Uterus (tissue), 2 donors: ENCODE measurements around the gene HECTD3.
"Not testable (repeated sequence)": the region's sequence is repeated elsewhere in the genome, so short reads cannot be mapped to it uniquely, and the experiment has no call there.

Experiments
- POLR2A ChIP-seq, 2 donors: fragments of 450-650 bp; IDR thresholded peaks; one replicate each; pipeline ENCODE4 v1.6.1; 2016; ENCODE audit warnings: antibody characterized with exemption in 2 of 2, mild to moderate bottlenecking in 1 of 2, moderate library complexity in 1 of 2
- TF ChIP-seq, protein P1 (sequence below), 4 experiments: fragments of 200-600 bp in 2 of 4; fragments of 450-650 bp in 2 of 4; sonication (generic) in 2 of 4; IDR thresholded peaks; one replicate each; pipeline ENCODE4 v1.5.1; 2016 to 2019; ENCODE audit warnings: antibody characterized with exemption in 4 of 4, mild to moderate bottlenecking in 2 of 4, moderate library complexity in 1 of 4

DNA sequence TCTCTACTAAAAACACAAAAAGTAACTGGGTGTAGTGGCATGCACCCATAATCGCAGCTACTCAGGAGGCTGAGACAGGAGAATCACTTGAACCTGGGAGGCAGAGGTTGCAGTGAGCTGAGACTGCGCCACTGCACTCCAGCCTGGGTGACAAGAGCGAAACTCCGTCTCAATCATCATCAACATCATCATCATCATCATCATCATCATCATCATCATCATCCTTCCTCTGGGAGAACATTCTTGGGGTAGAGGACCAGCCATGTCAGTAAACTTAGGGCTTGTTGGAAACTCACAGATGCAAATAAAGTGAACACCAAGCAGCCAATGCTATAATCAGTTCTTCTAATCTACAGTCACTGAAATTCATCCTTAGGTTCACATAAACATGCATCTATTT is 49.1 kb downstream of the HECTD3 start:
- TF ChIP-seq, protein P1, sequence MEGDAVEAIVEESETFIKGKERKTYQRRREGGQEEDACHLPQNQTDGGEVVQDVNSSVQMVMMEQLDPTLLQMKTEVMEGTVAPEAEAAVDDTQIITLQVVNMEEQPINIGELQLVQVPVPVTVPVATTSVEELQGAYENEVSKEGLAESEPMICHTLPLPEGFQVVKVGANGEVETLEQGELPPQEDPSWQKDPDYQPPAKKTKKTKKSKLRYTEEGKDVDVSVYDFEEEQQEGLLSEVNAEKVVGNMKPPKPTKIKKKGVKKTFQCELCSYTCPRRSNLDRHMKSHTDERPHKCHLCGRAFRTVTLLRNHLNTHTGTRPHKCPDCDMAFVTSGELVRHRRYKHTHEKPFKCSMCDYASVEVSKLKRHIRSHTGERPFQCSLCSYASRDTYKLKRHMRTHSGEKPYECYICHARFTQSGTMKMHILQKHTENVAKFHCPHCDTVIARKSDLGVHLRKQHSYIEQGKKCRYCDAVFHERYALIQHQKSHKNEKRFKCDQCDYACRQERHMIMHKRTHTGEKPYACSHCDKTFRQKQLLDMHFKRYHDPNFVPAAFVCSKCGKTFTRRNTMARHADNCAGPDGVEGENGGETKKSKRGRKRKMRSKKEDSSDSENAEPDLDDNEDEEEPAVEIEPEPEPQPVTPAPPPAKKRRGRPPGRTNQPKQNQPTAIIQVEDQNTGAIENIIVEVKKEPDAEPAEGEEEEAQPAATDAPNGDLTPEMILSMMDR (IDR thresholded peaks at IDR 0.05), result not testable (repeated sequence)
- not testable (repeated sequence) for TF ChIP-seq POLR2A (IDR thresholded peaks at IDR 0.05)
